SK-MEL-5 (cell line): ENCODE data around the gene RXFP3. TPM values are rescaled to one million over a fixed set of nuclear protein-coding genes. Genes with fewer than 3 reads are reported as not detected.
"Not testable (repeated sequence)": the region's sequence is repeated elsewhere in the genome, so short reads cannot be mapped to it uniquely, and the experiment has no call there.

Experiments
- DNase-seq: peaks from one replicate; pipeline ENCODE4 v3.0.0-alpha.2; 2016; ENCODE audit warnings: low read depth, low spot score
- in situ Hi-C: cut with HindIII; loops from 2 replicates; pipeline ENCODE4 v1.10.0; 2016; ENCODE audit warnings: low sequenced_read_pairs, high pct_unique_total_duplicates, low pct_unique_long_range_greater_than_20kb
- total RNA-seq: library from RNA; depleted of rRNA; stranded (reverse); fragments of >200 nt; shearing (Covaris generic); gene quantifications from 2 replicates; pipeline ENCODE4 v1.2.3, GENCODE V29; 2014

The RXFP3 gene
- total RNA-seq, 1 experiment from 2014 or later, result not detected

GRCh38 chr5:33929925-33930690 is 6.1 kb upstream of the RXFP3 start:
- in situ Hi-C loops, result no loop called here
- no peak for DNase-seq

- in situ Hi-C loops, result no loop called here
- DNase-seq, result no peak
Observed at GRCh38 chr5:33931136-33931535, 5.0 kb upstream of the RXFP3 start.

DNA sequence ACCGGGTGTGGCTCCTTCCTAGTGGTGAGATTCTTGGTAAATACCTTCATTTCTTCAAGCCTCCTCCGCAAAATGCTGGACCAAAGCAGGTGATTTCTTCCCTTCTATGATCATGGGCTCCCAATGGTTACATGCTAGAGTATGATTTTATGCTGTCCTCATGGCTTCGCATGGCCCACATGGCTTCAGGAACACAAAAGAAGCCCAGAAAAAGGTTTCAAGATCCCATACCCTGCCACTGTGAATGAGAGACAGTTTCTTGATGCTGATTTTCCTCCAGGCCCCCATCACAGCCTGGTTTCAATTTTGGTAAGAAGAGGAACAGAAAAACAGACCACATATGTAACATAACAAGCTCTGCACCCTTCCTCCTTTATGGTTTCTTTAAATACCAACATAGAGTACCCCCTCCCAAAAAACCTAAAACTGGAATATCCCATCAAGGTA is 2.4 kb upstream of the RXFP3 start:
- no peak for DNase-seq

GRCh38 chr5:33934176-33934575 is 2.0 kb upstream of the RXFP3 start:
- in situ Hi-C loops, result no loop called here
- no peak for DNase-seq

More for the DNA sequence above, 2.4 kb upstream of the RXFP3 start:
- in situ Hi-C loops, result no loop called here

DNA sequence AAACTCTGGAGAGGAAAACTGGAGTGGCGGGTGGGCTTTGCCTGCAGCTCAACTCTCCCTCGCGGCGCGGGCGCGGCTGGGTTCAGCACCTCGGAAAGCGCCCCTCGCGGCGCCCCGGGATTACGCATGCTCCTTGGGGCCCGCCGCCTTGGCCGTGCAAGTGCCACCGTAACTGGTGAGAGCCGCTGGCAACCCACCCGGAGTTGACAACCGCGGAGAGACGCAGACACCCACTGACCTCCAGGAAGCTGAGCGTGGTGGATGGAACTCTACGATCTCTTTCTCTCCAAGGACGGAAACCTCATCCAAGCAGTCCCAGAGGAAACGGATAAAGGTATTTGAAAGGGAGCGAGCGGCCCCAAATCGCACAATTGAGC is 194 bp upstream of the RXFP3 start:
- in situ Hi-C loops, result no loop called here

DNA sequence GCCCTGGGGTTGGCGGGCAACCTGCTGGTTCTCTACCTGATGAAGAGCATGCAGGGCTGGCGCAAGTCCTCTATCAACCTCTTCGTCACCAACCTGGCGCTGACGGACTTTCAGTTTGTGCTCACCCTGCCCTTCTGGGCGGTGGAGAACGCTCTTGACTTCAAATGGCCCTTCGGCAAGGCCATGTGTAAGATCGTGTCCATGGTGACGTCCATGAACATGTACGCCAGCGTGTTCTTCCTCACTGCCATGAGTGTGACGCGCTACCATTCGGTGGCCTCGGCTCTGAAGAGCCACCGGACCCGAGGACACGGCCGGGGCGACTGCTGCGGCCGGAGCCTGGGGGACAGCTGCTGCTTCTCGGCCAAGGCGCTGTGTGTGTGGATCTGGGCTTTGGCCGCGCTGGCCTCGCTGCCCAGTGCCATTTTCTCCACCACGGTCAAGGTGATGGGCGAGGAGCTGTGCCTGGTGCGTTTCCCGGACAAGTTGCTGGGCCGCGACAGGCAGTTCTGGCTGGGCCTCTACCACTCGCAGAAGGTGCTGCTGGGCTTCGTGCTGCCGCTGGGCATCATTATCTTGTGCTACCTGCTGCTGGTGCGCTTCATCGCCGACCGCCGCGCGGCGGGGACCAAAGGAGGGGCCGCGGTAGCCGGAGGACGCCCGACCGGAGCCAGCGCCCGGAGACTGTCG is 976 bp downstream of the RXFP3 start:
- in situ Hi-C loops, result no loop called here
- DNase-seq, result no peak

More for the DNA sequence above, 194 bp upstream of the RXFP3 start:
- peak; percentile 42 for DNase-seq

DNA sequence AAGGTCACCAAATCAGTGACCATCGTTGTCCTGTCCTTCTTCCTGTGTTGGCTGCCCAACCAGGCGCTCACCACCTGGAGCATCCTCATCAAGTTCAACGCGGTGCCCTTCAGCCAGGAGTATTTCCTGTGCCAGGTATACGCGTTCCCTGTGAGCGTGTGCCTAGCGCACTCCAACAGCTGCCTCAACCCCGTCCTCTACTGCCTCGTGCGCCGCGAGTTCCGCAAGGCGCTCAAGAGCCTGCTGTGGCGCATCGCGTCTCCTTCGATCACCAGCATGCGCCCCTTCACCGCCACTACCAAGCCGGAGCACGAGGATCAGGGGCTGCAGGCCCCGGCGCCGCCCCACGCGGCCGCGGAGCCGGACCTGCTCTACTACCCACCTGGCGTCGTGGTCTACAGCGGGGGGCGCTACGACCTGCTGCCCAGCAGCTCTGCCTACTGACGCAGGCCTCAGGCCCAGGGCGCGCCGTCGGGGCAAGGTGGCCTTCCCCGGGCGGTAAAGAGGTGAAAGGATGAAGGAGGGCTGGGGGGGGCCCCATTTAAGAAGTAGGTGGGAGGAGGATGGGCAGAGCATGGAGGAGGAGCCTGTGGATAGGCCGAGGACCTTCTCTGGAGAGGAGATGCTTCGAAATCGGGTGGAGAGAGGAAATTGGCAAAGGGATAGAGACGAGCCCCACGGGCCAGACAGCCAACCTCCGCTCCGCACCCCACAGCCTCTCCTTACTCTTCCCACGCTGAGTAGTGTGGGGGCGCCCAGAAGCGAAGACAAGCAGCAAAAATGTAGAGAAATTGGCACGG is 1.7 kb downstream of the RXFP3 start:
- in situ Hi-C loops, result no loop called here
- DNase-seq, result no peak

DNA sequence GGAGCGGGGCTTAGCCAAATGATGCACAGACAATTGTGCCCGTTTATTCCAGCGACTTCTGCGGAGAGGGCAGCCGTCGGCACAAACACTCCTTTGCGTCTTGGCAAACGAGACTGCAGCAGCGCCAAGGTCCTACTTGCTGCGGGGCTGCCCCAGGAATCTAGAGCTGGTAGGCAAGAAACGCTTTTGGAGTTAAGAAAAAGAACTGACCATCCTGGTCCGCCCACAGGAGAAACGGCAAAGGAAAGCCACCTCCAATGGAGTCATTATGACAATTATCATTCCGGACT is 2.3 kb downstream of the RXFP3 start:
- DNase-seq, result no peak
- in situ Hi-C loops, result no loop called here

GRCh38 chr5:33938881-33939280 is 2.7 kb downstream of the RXFP3 start:
- in situ Hi-C loops, result no loop called here
- DNase-seq, result no peak

- DNase-seq, result peak; percentile 70
- in situ Hi-C loops, result no loop called here
Observed at GRCh38 chr5:33939556-33940262, 3.5 kb downstream of the RXFP3 start.

- in situ Hi-C loops, result no loop called here
- no peak for DNase-seq
Observed at GRCh38 chr5:33941090-33941489, 4.9 kb downstream of the RXFP3 start.

GRCh38 chr5:33944543-33945132 is 8.5 kb downstream of the RXFP3 start:
- DNase-seq, result no peak
- in situ Hi-C loops, result no loop called here

GRCh38 chr5:33952175-33952574 is 16.0 kb downstream of the RXFP3 start:
- DNase-seq, in situ Hi-C loops: not testable (repeated sequence)

DNA sequence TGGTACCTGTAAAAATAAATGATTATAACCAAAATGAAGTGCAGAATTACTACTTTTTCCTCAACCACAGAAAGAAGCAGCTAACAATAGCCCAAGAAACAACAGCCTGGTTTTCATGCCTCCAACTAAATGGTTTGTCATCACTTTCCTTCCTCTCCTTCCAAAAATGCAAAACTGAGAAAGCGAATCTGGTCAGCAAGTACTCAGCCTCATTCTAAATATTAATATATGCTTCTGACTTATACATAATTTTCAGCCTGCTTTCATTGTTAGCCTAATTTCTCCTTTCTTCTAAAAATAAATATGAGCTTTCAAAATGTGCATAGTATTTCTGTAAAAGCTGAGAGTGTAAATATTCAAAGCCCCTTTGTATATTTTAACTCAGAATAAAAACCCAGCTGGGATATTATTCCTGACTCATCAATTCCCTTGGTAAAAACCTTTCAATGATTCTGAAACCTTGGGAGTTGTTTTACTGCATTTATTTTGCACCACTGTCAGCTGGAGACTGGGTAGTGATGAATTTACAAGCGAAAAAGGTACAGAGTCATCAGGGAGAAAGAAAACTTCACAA is 21.5 kb downstream of the RXFP3 start:
- in situ Hi-C loops, result no loop called here
- DNase-seq, result no peak

- in situ Hi-C loops, result no loop called here
- no peak for DNase-seq
Observed at GRCh38 chr5:33958176-33958575, 22.0 kb downstream of the RXFP3 start.

GRCh38 chr5:33964132-33964700 is 28.0 kb downstream of the RXFP3 start:
- no peak for DNase-seq
- in situ Hi-C loops, result no loop called here

- in situ Hi-C loops, result no loop called here
- no peak for DNase-seq
Observed at GRCh38 chr5:33966805-33967204, 30.6 kb downstream of the RXFP3 start.
